ENCODE data around the gene CCDC174.

The CCDC174 gene

DNA sequence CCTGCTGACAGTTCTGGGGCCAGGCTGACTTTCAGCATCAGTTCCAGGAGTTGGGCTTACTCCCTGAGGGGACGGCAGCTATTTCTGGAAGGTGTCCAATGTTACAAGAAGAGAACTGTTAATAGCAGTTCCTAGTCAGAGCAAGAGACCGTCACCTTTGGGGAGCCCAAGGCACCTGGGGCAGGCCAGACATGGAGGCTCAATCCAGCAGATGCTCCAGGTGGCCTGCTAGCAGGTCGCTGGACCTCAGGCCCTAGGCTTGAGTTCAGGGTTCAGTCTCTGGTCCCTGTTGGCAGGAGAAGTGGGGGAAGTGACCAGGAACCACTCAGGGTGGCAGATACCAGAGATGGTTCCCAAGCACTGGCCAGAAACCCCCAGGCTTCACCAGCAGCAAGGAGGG lies 49.3 kb downstream of the CCDC174 start:
- in situ Hi-C loops (cut with HindIII; ENCODE audit: low sequenced_read_pairs), result no loop called here
- no peak overlapping the region for H3K4me3 ChIP-seq (ENCODE audit: low read depth, low read length)
- no peak for DNase-seq (ENCODE audit: low read depth)
- TF ChIP-seq, protein P1, sequence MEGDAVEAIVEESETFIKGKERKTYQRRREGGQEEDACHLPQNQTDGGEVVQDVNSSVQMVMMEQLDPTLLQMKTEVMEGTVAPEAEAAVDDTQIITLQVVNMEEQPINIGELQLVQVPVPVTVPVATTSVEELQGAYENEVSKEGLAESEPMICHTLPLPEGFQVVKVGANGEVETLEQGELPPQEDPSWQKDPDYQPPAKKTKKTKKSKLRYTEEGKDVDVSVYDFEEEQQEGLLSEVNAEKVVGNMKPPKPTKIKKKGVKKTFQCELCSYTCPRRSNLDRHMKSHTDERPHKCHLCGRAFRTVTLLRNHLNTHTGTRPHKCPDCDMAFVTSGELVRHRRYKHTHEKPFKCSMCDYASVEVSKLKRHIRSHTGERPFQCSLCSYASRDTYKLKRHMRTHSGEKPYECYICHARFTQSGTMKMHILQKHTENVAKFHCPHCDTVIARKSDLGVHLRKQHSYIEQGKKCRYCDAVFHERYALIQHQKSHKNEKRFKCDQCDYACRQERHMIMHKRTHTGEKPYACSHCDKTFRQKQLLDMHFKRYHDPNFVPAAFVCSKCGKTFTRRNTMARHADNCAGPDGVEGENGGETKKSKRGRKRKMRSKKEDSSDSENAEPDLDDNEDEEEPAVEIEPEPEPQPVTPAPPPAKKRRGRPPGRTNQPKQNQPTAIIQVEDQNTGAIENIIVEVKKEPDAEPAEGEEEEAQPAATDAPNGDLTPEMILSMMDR (IDR thresholded peaks at IDR 0.05; ENCODE audit: low read depth, low read length, missing control alignments), result no peak

DNA sequence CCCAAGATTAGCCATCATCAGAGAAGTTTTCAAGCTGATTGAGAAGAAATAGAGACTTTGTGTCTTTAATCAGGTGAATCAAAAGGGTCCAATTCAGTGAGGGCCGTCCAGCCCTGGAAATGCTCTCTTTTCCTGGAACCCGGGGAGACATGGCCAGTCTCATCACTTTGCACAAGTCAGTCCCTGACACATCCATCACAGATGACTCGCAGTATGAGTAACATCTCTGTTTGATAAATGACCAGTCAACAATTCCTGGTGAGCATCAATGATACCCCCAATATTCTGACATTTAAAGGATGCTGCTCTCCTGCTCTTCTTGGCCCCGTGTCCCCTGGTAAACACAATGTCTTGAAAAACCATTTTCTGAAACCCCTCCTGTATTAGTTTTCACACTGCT lies 50.1 kb downstream of the CCDC174 start:
- no peak overlapping the region for H3K4me3 ChIP-seq (ENCODE audit: low read depth, low read length)
- DNase-seq (ENCODE audit: low read depth), result no peak
- TF ChIP-seq, protein P1 (IDR thresholded peaks at IDR 0.05; ENCODE audit: low read depth, low read length, missing control alignments), result no peak
- in situ Hi-C loops (cut with HindIII; ENCODE audit: low sequenced_read_pairs), result no loop called here

DNA sequence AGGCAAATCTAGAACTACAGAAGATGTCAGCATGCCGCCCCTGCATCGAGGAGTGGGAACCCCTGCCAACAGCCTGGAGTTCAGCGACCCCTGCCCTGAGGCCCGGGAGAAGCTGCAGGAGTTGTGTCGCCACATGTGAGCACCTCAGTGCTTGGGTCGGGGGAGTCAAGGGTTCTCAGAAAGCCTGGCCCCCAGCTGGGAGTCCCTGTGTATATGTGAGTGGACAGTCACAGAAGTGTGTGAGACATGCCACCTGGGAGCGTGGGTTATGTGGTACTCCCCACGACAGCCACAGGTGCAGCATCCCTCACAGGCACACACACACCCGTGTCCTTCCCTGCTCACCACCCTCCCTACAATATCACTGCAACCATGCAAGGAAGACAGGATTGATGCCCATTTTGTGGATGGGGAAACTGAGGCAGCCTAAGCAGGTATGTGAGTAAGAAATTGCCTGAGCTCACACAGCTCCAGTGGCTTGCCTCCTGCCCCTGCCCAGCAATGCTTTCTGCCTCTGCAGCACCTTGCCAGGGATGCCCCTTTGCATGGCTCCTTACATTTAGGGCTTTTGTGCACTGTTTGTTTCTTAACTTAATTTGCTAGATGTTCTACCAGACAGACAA lies 51.7 kb downstream of the CCDC174 start:
- no peak for DNase-seq (ENCODE audit: low read depth)
- in situ Hi-C loops (cut with HindIII; ENCODE audit: low sequenced_read_pairs), result no loop called here
- TF ChIP-seq, protein P1 (IDR thresholded peaks at IDR 0.05; ENCODE audit: low read depth, low read length, missing control alignments), result no peak
- H3K4me3 ChIP-seq (ENCODE audit: low read depth, low read length), result no peak overlapping the region

DNA sequence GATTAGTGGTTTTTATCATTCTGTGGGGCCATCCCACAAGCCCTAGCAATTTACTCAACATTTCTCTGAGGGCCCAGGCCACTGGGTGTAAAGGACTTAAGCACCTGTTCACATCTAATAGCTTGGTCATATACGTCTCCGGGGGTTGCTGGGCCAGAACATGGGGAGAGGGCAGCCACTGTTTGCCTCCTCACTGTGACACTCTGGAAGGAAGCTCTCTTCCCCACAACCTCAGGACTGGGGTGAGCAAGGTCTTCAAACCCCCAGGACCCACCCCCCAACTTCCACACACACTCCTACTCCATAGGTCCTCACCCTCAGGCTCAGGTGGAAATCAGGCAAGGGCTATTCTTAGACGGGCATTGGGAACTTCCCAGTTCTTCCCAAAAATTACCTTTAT lies 52.2 kb downstream of the CCDC174 start:
- DNase-seq (ENCODE audit: low read depth), result no peak
- H3K4me3 ChIP-seq (ENCODE audit: low read depth, low read length), result no peak overlapping the region
- in situ Hi-C loops (cut with HindIII; ENCODE audit: low sequenced_read_pairs), result no loop called here
- TF ChIP-seq, protein P1 (IDR thresholded peaks at IDR 0.05; ENCODE audit: low read depth, low read length, missing control alignments), result no peak

DNA sequence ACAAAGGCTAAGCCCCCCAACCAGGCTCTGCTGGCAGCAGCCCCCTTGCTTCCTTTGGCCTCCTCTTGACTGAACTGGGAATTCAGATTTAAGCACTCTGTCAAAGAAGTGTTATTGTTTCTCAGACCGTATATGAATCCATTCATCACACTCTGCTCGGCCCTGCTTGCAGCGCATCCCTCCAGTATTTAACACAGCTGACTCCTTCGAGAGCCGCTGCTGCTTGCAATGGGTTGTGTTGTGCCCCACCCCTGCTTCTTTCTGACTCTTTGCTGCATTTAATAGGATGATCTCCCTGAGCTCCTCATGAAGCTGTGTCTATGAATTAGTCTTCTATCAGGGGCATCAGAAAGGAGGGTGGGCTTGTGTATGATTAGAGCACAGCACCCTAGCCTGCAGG lies 54.5 kb downstream of the CCDC174 start:
- DNase-seq (ENCODE audit: low read depth), result no peak
- H3K4me3 ChIP-seq (ENCODE audit: low read depth, low read length), result no peak overlapping the region
- TF ChIP-seq, protein P1 (IDR thresholded peaks at IDR 0.05; ENCODE audit: low read depth, low read length, missing control alignments), result no peak
- in situ Hi-C loops (cut with HindIII; ENCODE audit: low sequenced_read_pairs), result no loop called here

DNA sequence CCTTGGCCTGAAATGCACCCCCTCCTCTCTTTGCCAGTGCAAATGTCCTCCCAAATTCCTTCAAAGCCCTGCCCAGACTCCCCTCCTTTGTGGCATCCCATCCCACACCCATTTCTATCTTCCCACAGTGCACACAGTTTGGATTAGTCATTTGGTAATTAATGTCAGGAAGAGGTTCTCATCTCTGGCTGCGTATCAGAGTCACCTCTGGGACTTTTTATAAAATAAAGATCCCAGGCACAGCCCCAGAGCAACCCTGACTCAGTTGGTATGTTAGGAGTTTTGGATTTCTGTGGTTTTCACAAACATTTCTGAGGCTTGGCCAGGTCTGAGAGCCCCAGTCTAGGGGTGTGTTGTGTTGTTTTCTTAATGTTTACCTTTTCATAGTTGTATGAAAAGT lies 65.0 kb downstream of the CCDC174 start:
- no peak for DNase-seq (ENCODE audit: low read depth)
- no peak overlapping the region for H3K4me3 ChIP-seq (ENCODE audit: low read depth, low read length)
- TF ChIP-seq, protein P1 (IDR thresholded peaks at IDR 0.05; ENCODE audit: low read depth, low read length, missing control alignments), result no peak
- in situ Hi-C loops (cut with HindIII; ENCODE audit: low sequenced_read_pairs), result no loop called here

Measured in astrocyte of the cerebellum (primary cell).